Activated CD8-positive, alpha-beta memory T cell treated with anti-CD3 and anti-CD28 coated beads for 1 hour (primary cell): ENCODE data around the gene NAGPA.
A peak's percentile ranks its signal among the peaks of the same experiment; 100 is the strongest.
"Not testable (repeated sequence)": the region's sequence is repeated elsewhere in the genome, so short reads cannot be mapped to it uniquely, and the experiment has no call there.

Experiments used
- DNase-seq, 2 donors: peaks; one replicate each; pipeline ENCODE4 v3.0.0-alpha.2; 2020; ENCODE audit warnings: low read depth in 1 of 2; ENCODE audit errors: extremely low read depth in 1 of 2

Gene NAGPA

GRCh38 chr16:5062051-5062450, 28.3 kb upstream of the NAGPA start:
- DNase-seq, result no peak

- DNase-seq, result no peak
These were observed 26.4 kb upstream of the NAGPA start for GRCh38 chr16:5060073-5060641.

GRCh38 chr16:5059386-5060072, 25.8 kb upstream of the NAGPA start:
- no peak for DNase-seq

- DNase-seq, result no peak
These were observed 24.7 kb upstream of the NAGPA start for GRCh38 chr16:5058476-5058875.

DNA sequence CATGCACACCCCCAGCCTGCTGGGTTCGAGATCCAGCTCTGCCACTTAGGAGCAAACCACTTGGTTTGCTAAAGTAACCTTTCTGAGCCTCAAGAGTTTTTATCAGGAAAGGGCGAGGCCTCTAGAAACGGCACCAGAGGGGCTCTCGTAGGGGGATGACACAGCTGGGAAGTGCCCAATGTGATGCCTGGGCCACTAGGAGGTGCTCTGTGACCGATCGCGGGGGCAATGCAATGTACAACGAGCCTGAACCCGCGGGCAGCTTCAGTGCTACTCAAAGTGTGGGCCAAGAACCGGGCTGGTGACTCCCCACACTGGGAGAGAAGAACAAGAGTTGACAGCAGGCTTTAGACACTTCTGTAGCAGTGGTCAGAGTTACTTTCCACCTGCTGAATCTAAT, 22.6 kb upstream of the NAGPA start:
- DNase-seq, result peak in 1 of 2 donors; percentile 17

DNA sequence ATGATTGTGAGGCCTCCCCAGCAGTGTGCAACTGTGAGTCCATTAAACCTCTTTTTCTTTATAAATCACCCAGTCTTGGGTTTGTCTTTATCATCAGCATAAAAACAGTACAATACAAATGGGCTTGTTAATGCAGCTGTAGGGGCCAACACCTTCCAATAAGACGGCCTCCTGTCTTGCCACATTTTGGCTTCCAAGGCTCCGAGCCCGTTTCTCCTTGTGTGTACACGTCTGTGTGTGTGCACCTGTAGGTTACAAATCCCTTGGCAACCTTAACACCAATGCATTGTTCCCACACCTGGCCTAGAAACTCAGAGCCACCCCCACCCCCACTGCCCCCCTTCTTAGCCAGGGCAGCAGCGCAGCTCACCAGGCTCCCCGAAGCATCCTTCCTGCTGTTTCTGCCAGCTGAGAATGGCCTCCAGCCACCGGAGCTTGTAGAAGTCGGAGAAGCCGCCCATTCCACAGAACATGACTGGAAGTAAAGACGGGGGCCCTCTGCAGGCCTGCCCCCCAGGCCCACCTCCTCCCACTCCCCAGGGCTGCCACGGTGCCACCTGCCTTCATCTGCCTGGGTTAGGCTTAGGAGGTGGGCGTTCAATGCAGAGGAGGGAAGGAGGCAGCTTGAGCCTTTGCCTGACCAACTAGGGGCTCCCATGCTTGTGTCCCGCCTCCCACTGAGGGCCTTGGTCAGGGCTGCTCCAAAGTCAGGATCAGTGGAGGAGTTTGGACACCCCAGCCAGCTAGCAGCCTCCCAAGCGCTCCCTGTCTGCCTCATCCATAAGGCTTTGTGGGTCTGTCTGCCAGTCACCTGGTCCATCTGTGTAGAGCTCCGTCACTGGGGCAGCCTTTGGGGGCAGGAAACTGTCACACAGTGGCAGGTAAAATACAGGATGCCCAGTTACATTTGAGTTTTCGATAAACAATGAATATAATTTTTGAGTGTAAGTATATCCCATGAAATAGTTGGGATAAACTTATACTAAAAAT, 21.4 kb upstream of the NAGPA start:
- DNase-seq, result no peak

DNA sequence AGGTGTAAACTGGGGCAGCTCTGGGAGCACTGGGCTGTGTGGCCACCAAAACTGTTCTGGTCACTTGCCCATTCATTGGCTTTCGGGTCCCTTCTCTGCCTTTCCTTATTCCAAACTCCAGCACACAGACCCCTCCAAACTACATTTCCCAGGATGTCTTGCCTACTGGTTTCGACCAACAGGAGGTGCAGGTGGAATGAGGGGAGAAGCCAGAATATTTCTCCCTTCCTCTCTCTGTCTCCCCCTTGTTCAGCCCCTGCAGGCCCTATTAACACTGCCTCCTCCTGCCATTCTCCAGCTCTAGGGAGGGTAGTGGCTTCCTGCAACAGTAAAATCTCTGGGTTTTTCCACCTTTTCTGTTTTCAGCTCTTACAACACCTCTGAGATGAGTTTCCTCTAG, 13.2 kb upstream of the NAGPA start:
- DNase-seq, result no peak

GRCh38 chr16:5045499-5046115, 11.9 kb upstream of the NAGPA start:
- no peak for DNase-seq

- DNase-seq, result not testable (repeated sequence)
These were observed 10.8 kb upstream of the NAGPA start for GRCh38 chr16:5044581-5044980.

DNA sequence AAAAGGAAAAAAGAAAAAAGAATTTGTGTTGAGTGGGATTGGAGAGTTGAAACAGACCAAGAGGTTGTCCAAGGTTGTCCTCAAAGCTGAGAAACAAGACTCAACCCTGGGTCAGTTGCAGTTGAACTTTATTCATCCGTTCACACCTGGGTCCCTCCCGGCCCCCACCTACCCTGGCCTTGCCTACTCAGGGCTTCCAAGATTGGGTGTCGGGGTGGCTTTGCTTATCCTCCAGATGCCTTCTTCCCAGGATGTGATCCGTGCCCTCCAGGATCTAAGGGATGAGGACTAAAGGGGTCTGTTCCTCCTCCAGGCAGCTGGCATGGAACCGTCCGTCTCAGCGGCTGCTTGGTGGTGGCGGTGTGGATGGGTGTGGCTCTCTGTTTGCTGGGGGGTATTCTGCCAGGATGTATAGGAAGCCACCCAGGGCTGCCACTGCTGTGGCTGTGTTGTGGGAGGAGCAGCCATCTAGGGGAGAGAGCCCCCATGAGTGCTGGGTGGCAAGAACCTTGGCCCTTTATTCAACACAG, 10.3 kb upstream of the NAGPA start:
- DNase-seq, result no peak

- DNase-seq, result no peak
These were observed 8.9 kb upstream of the NAGPA start for GRCh38 chr16:5042574-5043171.

GRCh38 chr16:5041600-5042133, 7.9 kb upstream of the NAGPA start:
- DNase-seq, result no peak

DNA sequence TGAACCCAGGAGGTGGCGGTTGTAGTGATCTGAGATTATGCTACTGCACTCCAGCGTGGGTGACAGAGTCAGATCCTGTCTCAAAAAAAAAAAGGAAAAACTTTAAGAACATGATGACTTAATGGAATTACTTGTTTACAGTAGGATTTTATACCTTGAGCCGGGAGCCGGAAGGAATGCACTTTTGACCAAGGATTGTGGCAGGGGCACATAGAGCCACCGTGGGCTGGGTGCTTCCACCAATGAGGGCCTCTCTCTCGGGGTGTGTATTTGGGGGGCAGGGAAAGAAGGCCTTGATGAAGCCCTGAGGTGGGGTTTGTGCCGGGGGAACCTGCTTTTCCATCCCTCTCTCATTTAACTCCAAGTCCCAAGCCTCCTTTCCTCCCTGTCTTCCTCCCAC, 6.7 kb upstream of the NAGPA start:
- DNase-seq, result no peak

DNA sequence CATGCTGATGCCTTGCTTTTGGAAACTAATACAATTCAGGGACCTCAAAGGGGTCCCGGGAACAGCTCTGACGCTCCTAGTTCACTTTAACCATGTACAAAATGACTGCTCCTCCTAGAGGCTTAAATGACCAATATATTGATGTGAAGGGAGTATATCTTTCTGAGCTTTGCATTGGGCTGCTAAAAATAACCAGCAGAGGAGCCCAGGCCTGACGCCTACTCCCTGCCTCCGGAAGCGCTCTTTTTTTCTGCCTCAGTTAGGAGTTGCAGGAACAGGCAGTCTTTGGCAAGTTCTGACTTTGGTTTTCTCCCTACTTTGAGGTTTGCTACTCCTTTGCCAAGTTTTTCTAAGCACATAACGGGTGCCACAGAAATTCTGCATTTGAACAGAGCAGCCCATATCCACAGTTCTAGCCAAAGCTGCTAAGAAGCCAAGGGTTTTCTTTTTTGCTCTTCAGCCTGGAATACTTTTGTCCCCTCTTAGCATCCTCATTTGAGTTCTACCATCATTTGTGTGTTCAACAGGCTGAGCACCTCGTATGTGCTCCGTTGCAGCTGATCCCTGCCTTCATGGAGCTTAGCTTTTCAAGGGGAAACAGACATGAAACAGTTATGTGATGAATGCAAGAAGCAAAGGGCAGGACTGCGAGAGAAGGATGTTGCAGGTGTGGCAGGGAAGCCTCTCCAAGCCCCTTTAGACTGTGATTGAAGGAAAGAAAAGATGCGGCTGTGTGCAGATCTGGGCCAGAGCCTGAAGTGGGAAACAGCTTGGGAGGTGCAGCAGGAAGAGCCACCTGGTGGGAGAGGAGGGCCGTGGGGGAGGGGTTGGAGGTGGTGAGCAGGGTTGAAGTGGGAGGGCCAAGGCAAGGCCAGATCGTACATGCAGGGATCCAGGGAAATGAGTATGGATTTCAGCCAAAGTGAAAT, 2.8 kb upstream of the NAGPA start:
- no peak for DNase-seq

GRCh38 chr16:5035909-5036227, 2.1 kb upstream of the NAGPA start:
- DNase-seq, result no peak

DNA sequence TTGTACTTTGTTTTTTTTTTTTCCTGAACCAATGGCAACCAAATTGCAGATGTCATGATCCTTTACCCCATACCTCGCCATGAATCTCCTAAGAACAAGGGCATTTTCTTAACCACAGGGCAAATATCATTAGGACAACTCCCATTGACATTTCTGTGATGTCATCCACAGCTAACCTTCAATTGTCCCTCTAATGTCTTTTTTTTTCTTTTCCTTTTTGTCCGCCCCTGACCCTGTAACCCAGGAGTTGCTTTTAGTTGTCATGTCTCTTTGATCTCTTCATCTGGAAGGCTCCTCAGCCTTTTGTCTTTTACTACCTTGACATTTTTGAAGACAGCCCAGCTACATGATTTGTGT, 410 bp upstream of the NAGPA start:
- no peak for DNase-seq

DNA sequence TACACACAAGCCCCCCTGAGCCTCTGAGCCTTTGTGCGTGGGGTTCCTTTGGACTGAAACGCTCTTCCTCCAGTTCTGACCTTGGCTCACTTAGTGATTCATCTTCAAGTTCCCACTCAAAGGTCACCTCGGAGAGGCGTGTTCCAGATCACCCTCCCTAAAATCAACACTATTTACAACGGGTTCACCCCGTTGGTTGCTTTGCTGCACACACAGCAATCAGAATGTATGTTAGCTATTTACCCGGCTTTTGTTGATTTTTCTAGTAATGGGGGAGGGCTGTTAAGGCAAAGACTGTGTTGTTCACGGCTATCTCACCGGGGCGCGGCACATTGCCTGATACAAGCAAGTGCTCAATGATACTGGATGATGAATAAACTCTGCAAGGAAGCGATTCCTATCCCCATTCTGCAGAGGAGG, 977 bp downstream of the NAGPA start:
- DNase-seq, result no peak

DNA sequence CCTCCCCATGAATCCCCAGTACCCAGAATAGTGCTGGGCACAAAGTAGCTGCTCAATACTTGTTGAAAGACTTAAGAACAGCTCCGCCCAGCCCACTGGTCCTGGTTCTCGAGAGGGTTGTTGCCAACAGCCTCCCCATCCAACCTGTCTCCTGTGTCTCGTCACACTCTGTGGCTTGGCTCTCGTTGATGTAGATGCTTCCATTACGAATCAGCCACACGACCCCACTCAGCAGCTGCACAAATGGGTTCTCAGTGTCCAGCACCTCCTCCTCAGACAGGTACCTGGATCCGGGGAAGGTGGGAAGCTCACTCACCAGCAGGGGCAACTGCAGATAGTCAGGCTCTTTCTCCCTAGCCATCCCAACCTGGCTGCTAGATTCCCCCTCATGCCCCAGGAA, 2.1 kb downstream of the NAGPA start:
- DNase-seq, result no peak

GRCh38 chr16:5030251-5030870, 3.4 kb downstream of the NAGPA start:
- DNase-seq, result no peak
